Stimulated activated CD4-positive, alpha-beta T cell treated with anti-CD3 and anti-CD28 coated beads, Interleukin-15, amount 100 ng/mL, for 48 hours (primary cell): ENCODE results near the gene ZFAND3.

ENCODE experiments used
- DNase-seq, 2 donors: peaks; one replicate each; pipeline ENCODE4 v3.0.0-alpha.2; 2020; ENCODE audit warnings: low read depth in 2 of 2

ZFAND3 gene

DNA sequence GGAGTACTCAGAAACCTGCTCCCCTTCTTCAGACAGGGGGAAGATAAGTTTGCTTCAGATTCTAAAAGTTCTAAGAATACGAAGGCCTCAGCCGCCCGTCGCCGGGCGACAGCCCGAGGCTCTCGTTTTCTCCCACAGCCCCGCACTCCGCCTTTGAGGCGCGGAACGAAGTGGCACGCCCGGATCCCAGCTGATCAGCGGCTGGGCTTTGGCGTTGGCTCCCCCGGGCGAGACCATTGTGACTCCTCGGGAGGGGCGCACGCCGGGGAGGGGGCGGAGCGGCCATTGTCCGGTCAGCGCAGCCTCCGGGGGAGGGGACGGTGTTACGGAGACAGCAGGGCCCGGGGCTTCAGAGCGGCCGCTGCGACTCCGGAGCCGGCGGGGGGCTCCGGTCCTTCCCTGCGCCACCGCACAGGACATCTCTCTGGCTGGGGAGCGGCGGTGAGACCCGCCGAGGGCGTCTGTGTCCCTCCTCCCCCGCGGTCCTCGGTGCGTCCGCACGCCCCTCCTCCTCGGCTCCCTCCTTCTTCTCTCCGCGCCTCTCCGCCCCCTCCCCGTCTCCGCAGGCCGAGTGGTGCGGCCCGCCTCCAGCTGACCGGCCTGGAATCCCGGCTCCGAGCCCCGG is at the start of gene ZFAND3:
Gene ZFAND3, plus strand, starts transcription at position 551 of the 625 bp plus-strand sequence. CDS start 219 bp downstream, outside the sequence.
- DNase-seq = peak; percentile 89 to 93

- no peak for DNase-seq
Measured at GRCh38 chr6:37774028-37774680, 45.4 kb upstream of the ZFAND3 start.

GRCh38 chr6:37776566-37776965 is 43.0 kb upstream of the ZFAND3 start:
- DNase-seq = no peak

DNA sequence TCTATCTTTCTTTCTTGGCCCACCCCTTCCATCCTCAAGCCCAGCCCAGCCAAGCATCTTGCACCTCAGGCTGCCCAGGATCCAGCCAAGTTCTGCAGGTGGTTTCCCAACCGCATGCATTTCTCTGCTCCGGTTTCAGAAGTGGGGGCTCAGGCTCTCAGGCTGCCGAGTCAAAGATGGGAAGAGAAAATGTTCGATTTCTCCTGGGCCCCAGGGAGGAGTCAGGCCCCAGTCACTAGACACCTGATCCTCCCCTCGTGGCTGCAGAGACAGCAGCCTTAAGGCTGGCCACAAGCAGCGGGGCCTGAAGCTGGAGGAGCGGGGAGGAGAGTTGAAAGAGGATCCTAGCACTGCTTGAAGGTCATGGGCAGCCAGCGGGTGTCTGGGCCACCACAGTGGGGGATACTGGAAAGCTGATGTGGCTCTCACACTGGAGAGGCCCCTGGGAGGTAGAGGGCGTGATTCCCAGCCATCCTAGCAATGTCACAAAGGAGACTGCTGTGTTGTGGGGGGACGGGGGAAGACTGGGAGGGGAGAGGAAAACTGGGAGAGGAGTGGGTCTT is 42.2 kb upstream of the ZFAND3 start:
- no peak for DNase-seq

GRCh38 chr6:37779111-37779800 is 40.3 kb upstream of the ZFAND3 start:
- DNase-seq = no peak

GRCh38 chr6:37779902-37780628 is 39.5 kb upstream of the ZFAND3 start:
- no peak for DNase-seq

GRCh38 chr6:37781788-37782187 is 37.7 kb upstream of the ZFAND3 start:
- DNase-seq = no peak

DNA sequence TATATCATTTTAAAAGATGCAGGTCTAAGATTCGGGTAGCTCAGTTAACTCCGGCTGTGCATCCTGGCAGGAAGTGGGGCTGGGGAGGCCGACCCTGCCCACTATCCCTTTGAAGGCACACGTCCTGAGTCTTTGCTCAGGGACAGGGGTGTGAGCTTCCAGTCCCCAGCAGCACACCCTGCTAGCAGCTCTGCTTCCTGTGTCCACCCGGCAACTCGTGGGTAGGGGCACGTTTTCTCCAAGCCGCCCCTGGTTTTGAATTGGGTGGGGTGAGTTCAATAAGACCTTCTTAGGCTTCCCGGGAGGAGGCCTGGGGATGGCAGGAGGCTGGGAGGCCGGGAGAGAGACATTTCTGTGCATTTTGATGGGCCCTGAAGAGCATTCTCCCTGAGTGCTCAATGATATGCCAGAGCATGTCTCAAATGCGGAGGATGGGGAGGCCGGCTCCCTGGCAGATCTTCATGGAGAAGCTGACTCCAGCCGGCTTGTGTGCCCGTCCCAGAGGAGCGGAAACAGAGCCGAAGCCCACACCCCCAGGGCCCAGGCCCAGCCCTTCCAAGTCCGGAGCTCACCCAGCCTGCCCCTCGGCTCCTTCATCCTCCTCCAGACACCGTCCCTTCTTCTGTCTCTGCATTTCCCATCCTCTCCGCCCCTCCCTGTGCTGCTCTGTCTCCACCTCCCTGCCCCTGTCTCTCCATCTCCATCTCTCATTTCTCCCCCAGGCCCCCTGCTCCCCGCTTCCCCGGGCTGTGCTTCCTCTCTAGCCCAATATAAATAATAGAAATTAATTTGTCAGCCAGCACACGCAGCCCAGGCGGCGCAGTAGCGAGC is 36.3 kb upstream of the ZFAND3 start:
- DNase-seq = no peak

GRCh38 chr6:37783856-37784584 is 35.5 kb upstream of the ZFAND3 start:
- no peak for DNase-seq

DNA sequence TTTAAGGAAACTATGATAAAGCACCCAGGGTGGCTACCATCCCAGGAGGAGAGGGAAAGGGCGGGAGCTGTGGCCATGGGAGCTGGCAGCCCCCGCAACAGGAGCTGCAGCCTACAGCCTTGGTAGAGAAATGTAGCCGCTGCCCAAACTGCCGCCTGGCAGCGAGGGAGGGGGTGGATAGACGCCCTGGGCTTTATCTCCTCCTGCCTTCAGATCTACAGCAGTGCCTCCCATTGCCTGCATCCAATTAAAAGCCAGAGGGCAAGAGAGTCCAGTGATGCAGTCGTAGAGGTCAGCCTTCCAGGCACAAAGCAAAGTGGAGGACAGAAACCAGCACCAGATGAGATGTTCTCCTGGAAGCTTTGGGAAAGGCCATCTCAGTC is 35.0 kb upstream of the ZFAND3 start:
- no peak for DNase-seq

DNA sequence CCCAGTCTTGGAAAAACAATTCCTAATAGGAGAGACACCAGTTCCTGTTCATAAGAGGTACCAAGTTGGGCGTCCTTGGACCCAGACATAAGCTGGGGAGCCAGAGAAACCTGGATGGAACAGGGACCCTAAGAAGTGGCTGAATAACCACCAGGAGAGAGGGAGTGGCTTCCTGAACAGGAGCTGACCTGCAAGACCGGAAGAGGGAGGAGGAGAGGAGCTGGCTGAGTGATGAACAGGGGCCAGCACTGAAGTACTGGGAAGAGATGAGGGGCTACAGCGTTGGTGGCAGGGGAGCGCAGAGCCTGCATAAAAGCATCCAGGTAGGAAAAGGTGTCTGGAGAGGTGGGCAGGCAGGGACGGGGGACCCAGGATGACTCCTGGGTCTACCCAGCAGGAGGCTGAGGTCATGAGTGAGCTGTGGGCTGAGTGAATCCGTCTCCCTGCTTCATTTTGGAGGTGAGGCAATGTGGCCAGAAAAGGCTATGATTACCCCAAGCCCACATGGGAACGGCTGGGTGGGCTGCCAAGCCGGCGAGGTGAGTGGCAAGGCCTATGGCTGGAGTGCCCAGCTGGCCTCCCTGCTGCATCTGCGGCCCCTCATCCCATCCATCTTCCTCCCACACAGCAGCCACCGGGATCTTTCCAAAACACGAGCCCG is 34.4 kb upstream of the ZFAND3 start:
- DNase-seq = no peak

DNA sequence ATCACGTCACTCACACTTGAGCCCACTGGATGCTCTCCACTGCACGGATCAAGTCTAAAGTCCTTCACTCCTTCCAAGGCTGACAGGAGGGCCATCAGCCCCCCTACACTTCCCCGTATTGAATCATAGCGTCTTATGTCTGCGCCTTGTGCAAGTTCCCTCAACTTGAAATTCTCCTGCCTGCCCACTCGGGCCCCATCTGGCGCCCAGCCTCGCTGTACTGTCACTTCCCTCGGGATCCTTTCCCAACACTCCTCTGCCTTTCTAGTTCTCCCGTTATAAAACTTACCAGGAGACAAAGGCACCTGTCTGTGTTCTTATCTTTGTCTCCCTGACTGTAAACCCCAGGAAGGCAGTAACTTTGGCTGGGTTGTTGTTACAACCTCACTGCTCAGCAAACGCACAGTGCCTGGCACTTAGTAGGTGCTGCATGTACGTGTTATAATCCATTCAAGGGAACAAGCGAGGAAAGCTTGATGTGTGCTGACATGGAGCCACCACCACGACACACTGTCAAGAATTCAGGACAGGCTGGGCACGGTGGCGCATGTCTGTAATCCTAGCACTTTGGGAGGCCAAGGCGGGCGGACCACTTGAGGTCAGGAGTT is 33.8 kb upstream of the ZFAND3 start:
- no peak for DNase-seq

GRCh38 chr6:37787216-37787615 is 32.3 kb upstream of the ZFAND3 start:
- DNase-seq = no peak

DNA sequence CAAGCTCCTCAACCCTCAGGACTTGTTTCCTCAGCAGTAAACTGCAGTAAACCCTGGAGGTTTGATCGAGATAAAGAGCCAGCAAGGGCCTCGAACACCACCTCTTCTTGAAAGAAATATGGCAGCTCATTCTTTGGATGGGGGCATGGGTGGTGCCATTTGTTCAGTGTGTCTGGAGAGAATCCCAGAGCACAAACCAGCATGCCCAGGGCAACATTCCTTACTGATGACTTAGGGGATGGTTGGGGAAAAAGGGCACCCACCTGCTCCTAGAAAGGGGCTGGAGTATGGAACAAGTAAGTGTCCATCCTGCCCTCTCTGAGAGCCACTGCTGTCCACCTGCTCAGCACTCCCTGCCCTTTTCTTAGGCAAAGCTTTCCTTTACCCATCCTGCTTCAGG is 31.3 kb upstream of the ZFAND3 start:
- DNase-seq = no peak

DNA sequence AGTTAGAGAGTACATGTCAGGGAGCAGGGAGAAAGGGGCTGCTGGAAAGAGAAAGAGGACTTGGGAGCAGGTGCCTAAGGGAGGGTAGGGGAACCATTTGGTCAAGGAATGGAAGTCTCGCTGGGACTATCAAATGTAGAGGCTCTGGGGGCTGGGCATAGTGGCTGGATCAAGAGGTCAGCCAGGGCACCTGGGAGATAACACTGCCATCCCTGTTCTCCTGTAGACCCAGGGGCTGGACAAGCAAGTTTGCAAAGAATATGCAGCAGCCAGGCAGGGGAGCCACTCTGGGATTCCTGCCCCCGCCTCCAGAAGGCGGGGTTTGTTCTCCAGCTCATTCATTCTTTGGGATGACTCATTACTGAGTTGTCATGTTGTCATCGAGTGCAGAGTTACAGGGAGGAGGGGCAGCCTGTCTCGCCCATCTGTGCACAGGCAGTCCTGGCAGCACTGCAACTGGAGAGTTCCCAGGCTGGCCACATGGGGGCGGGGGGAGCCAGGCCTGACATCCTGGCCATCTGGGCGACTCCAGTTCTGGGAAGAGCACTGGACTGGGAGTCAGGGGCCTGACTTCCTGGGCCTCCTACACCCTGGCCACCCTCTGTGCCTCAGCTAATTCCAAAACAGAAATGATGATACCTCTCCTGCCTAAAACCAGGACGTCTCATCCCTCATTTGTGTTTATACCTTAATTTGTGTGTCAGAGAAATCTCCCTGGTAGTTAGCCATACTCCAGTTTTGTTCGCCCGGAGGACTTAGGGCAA is 28.2 kb upstream of the ZFAND3 start:
- peak; percentile 85 to 86 for DNase-seq

GRCh38 chr6:37792457-37793033 is 27.0 kb upstream of the ZFAND3 start:
- no peak for DNase-seq

GRCh38 chr6:37793067-37793466 is 26.5 kb upstream of the ZFAND3 start:
- DNase-seq = no peak

- DNase-seq = no peak
Measured at GRCh38 chr6:37794825-37795224, 24.7 kb upstream of the ZFAND3 start.
